ENCODE measurements around the gene RASSF4.

DNA sequence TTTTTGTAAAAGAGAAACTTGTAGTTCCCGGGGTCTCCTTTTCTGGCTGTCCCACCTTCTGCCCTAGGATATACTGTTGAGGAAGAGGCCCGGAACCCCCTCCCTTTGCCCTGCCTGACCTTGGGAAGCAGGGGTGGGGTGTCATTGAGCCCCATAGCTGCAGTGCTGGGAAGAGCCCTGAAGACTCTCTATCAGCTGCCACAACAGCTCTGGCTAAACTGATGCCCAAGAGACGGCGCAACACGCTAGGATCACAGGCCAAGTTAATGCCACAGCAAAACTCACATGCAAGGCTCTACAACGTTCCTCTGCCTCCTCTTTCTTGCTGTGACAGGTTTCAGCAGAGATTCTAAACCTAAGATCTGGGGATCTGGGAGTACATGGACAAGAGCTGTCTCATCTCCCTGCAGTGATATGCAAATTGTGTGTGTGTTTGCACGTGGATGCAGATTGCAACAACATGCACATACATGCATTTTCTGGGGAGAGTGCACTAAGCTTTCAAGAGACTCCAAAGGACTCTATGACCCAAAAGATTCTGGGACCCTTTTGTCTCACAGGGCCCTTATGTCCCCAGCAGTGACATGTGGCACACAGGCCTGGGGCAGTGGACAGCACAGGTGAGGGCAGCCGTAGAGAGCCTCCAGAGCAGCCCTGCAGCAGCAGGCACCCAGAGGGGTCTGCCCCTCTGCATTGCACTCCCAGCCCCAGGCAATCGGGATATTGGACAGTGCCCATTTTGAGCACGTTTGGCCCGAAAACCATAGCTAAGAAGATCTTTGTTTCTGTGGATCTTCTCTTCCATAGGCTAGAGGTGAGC, 2.5 kb downstream of the RASSF4 start:
- TF ChIP-seq CTCF (IDR thresholded peaks at IDR 0.05) (no peak), POLR2AphosphoS5 (IDR thresholded peaks at IDR 0.05; ENCODE audit: insufficient read depth in 1 of 2, low read depth in 1 of 2) (no peak)
